Keratinocyte (primary cell): Measurements from ENCODE around the gene LRRD1. TPM values are rescaled to one million over a fixed set of nuclear protein-coding genes. Genes with fewer than 3 reads are reported as not detected.

ENCODE experiments used
- DNase-seq: peaks from one replicate; pipeline ENCODE4 v3.0.0-alpha.2; 2011; ENCODE audit warnings: low read depth, missing footprints, low spot score
- FAIRE-seq: peaks from 2 replicates; lab custom pipeline; 2011; peaks lifted over from hg19 to GRCh38; lab: Jason Lieb, UNC
- H2AFZ ChIP-seq: 2 replicates; pipeline ENCODE4 v1.6.0; 2012; ENCODE audit warnings: low read length, control low read depth, inconsistent platforms; ENCODE audit not compliant: control insufficient read depth
- H3K27ac ChIP-seq: 2 replicates; pipeline ENCODE4 v1.5.1; 2011; ENCODE audit warnings: low read length; ENCODE audit not compliant: control insufficient read depth, insufficient read depth
- H3K27me3 ChIP-seq: 3 replicates; pipeline ENCODE4 v1.6.0; 2011; ENCODE audit warnings: low read length; ENCODE audit not compliant: control insufficient read depth, insufficient read depth; ENCODE audit errors: extremely low read depth
- H3K36me3 ChIP-seq, 2 experiments: 2 replicates in 1 of 2; 3 replicates in 1 of 2; pipeline ENCODE4 v1.5.1; 2011; ENCODE audit warnings: low read length in 2 of 2, mild to moderate bottlenecking in 1 of 2; ENCODE audit not compliant: control insufficient read depth in 2 of 2, insufficient read depth in 2 of 2; ENCODE audit errors: extremely low read depth in 1 of 2
- H3K4me1 ChIP-seq: 3 replicates; pipeline ENCODE4 v1.5.1; 2011; ENCODE audit warnings: low read length; ENCODE audit not compliant: control insufficient read depth, insufficient read depth; ENCODE audit errors: extremely low read depth
- H3K4me2 ChIP-seq: 3 replicates; pipeline ENCODE4 v1.6.0; 2011; ENCODE audit warnings: low read depth, low read length; ENCODE audit not compliant: control insufficient read depth, insufficient read depth; ENCODE audit errors: extremely low read depth
- H3K4me3 ChIP-seq, 3 experiments: fragments of 200-600 bp in 1 of 3; sonication (generic) in 1 of 3; 2 replicates in 2 of 3; 3 replicates in 1 of 3; pipeline ENCODE4 v1.5.1; 2011 to 2016; ENCODE audit warnings: low read length in 3 of 3, mild to moderate bottlenecking in 3 of 3, control low read depth in 2 of 3, inconsistent platforms in 1 of 3, low read depth in 1 of 3, mixed read lengths in 1 of 3, mixed run types in 1 of 3, moderate library complexity in 1 of 3; ENCODE audit not compliant: control insufficient read depth in 2 of 3, insufficient read depth in 2 of 3; ENCODE audit errors: extremely low read depth in 1 of 3
- H3K79me2 ChIP-seq: 2 replicates; pipeline ENCODE4 v1.6.0; 2012; ENCODE audit warnings: low read length; ENCODE audit not compliant: control insufficient read depth, insufficient read depth
- H3K9ac ChIP-seq: 3 replicates; pipeline ENCODE4 v1.6.0; 2011; ENCODE audit warnings: low read length; ENCODE audit not compliant: control insufficient read depth, insufficient read depth; ENCODE audit errors: extremely low read depth
- H3K9me1 ChIP-seq: 3 replicates; pipeline ENCODE4 v1.6.0; 2011; ENCODE audit warnings: low read length; ENCODE audit not compliant: control insufficient read depth, insufficient read depth; ENCODE audit errors: extremely low read depth
- H3K9me3 ChIP-seq: 2 replicates; pipeline ENCODE4 v1.5.1; 2012; ENCODE audit warnings: low read depth, low read length; ENCODE audit not compliant: control insufficient read depth
- H4K20me1 ChIP-seq: 3 replicates; pipeline ENCODE4 v1.6.0; 2011; ENCODE audit warnings: low read length; ENCODE audit not compliant: control insufficient read depth, insufficient read depth; ENCODE audit errors: extremely low read depth
- EZH2 ChIP-seq: IDR thresholded peaks from one replicate; pipeline ENCODE4 v1.6.1; 2012; ENCODE audit warnings: inconsistent platforms, mild to moderate bottlenecking, low read length, moderate library complexity
- dilution Hi-C: fragments of 300-500 bp; cut with MboI; formaldehyde crosslinking; loops from one replicate; pipeline ENCODE4 v1.7.0; 2020; ENCODE audit warnings: low sequenced_read_pairs; ENCODE audit not compliant: extremely low pct_ligation_motif_present
- polyA minus RNA-seq, 3 experiments: library from RNA; depleted of rRNA, polyadenylated mRNA; stranded (reverse); fragments of >200 nt; gene quantifications; 1 replicate in 1 of 3; 2 replicates in 1 of 3; 3 replicates in 1 of 3; pipeline ENCODE4 v1.2.3, GENCODE V29; 2011
- polyA plus RNA-seq, 5 experiments: library from polyadenylated mRNA; depleted of rRNA in 3 of 5; stranded (reverse) in 3 of 5; stranded (forward) in 1 of 5; unstranded in 1 of 5; fragments of >200 nt; gene quantifications; 1 replicate in 1 of 5; 2 replicates in 3 of 5; 3 replicates in 1 of 5; pipeline versions ENCODE4 v1.2.1 to v1.2.3, GENCODE V29; 2011 to 2012; ENCODE audit warnings: missing spikeins in 2 of 5, low read depth in 1 of 5, low replicate concordance in 1 of 5
- TF ChIP-seq, protein P1 (sequence below), 3 experiments: IDR thresholded peaks in 1 of 3; conservative IDR thresholded peaks in 1 of 3; optimal IDR thresholded peaks in 1 of 3; 2 replicates in 2 of 3; 3 replicates in 1 of 3; pipeline versions ENCODE3 to v1.5.1; 2011; ENCODE audit warnings: low read length in 3 of 3, mild to moderate bottlenecking in 3 of 3, moderate library complexity in 2 of 3, control low read depth in 1 of 3, inconsistent platforms in 1 of 3; ENCODE audit not compliant: insufficient read depth in 2 of 3; ENCODE audit errors: extremely low read depth in 1 of 3

Gene LRRD1
- polyA plus RNA-seq (0.04 TPM in 2 of 3 replicates, not detected in the other), polyA minus RNA-seq (not detected in 3 replicates)
- not detected for polyA plus RNA-seq (2011; ENCODE audit: low read depth)
- not detected in 2 replicates for polyA plus RNA-seq (2011; cell fraction: cytosol; rRNA removed)
- polyA plus RNA-seq (2011; cell fraction: nucleus; rRNA removed): 0.10 and 0.11 TPM in 2 replicates
- 0.11 and 0.26 TPM in 2 replicates for polyA plus RNA-seq (2012; ENCODE audit: low replicate concordance)
- polyA minus RNA-seq (2011; cell fraction: cytosol; rRNA and poly(A)+ RNA removed): not detected
- 0.54 TPM in 1 of 2 replicates, not detected in the other for polyA minus RNA-seq (2011; cell fraction: nucleus; rRNA and poly(A)+ RNA removed)

DNA sequence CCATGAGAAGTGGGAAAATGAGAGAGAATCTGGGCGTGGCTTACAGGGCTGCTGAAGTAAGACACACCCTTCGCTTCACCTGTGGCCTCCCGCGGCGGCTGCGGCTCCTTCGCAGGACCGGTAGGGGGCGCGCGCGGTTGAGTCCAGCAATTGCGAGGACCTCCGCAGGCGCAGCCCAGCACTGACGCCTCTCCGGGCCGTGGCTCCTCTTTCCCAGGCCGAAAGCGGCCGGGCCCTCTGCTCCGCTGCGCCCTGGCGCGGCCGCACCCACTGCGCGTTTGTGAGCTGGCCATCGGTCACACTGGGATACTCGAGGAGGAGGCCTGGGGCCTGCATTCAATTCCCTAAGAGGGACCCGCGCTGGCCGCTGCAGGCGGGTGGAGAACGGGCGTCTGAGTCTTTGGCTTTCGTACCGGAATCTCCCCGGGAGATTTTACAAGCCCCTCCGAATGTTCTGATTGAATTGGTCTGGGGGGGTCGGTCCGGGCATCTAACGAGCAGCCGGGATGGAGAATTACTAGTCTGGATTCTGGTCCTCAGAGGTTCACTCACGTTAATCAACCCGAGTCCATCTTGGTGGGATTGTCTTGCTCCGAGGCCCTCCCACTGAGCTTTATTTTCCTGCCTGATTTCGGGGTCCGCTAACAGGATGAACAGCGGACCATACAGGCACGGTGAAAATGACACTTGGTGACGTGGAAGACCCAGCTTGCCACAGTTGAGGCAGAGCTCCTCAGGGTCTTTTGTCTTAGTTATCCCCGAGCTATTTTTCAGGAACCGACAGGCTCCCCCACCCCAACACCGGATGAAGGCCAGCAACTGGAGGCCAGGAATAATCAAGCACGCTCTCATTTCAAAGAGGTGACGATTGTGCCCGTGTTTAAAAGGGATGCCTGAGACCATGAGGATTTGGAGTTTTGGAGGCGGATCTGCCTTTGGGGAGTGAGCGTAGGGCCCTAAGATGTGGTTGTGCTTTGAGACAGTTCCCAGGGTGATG, at the start of gene LRRD1:
Gene LRRD1 (minus strand): TSS at position 215 of the 997 bp plus-strand sequence. CDS start 13,940 bp downstream, outside the sequence.
- dilution Hi-C loops: no loop called here
- DNase-seq (peak; percentile 35), FAIRE-seq (peak; percentile 39)
- no peaks in the 10 kb centered on the region for H4K20me1 ChIP-seq
- H3K79me2 ChIP-seq: no peaks in the 10 kb centered on the region
- peak within 1 kb of the TSS; percentile 61 for H3K9ac ChIP-seq
- peak within 1 kb of the TSS; percentile 34 to 65 (median 59) for H3K4me3 ChIP-seq
- no peaks in the 10 kb centered on the region for H3K9me3 ChIP-seq
- TF ChIP-seq, protein P1, sequence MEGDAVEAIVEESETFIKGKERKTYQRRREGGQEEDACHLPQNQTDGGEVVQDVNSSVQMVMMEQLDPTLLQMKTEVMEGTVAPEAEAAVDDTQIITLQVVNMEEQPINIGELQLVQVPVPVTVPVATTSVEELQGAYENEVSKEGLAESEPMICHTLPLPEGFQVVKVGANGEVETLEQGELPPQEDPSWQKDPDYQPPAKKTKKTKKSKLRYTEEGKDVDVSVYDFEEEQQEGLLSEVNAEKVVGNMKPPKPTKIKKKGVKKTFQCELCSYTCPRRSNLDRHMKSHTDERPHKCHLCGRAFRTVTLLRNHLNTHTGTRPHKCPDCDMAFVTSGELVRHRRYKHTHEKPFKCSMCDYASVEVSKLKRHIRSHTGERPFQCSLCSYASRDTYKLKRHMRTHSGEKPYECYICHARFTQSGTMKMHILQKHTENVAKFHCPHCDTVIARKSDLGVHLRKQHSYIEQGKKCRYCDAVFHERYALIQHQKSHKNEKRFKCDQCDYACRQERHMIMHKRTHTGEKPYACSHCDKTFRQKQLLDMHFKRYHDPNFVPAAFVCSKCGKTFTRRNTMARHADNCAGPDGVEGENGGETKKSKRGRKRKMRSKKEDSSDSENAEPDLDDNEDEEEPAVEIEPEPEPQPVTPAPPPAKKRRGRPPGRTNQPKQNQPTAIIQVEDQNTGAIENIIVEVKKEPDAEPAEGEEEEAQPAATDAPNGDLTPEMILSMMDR (optimal IDR thresholded peaks at IDR 0.05 in 1 of 3, IDR thresholded peaks at IDR 0.05 in 1 of 3, conservative IDR thresholded peaks at IDR 0.05 in 1 of 3; ENCODE audit: extremely low read depth in 1 of 3, insufficient read depth in 2 of 3, low read length in 3 of 3): peak; percentile 93 to 99 (median 95)
- TF ChIP-seq EZH2: no peak
- no peak within 1 kb of the TSS for H3K27ac ChIP-seq
- H3K4me2 ChIP-seq: peak within 1 kb of the TSS; percentile 87
- H3K9me1 ChIP-seq: no peaks in the 10 kb centered on the region
- H2AFZ ChIP-seq: peak within 1 kb of the TSS; percentile 91
- H3K27me3 ChIP-seq: no peaks in the 10 kb centered on the region
- H3K4me1 ChIP-seq: peaks cover 7% of the 10 kb centered on the region
- no peaks in the 10 kb centered on the region for H3K36me3 ChIP-seq

DNA sequence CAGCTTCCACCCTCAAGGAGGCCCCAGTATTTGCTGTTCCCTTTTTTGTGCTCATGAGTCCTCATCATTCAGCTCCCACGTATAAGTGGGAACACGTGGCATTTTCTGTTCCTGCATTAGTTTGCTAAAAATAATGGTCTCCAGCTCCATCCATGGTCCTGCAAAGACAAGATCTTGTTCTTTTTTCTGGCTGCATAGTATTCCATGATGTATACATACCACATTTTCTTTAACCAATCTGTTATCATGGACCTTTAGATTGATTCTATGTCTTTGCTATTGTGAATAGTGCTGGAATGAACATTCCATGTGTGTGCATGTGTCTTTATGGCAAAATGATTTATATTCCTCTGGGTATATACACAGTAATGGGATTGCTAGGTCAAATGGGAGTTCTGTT, 49.8 kb upstream of the LRRD1 start:
- no peaks in the 10 kb centered on the region for H3K4me1 ChIP-seq
- H3K79me2 ChIP-seq: no peaks in the 10 kb centered on the region
- H3K4me2 ChIP-seq: no peak overlapping the region
- TF ChIP-seq, protein P1 (optimal IDR thresholded peaks at IDR 0.05 in 1 of 3, IDR thresholded peaks at IDR 0.05 in 1 of 3, conservative IDR thresholded peaks at IDR 0.05 in 1 of 3; ENCODE audit: extremely low read depth in 1 of 3, insufficient read depth in 2 of 3, low read length in 3 of 3): no peak
- H3K27me3 ChIP-seq: no peaks in the 10 kb centered on the region
- H3K9me3 ChIP-seq: no peaks in the 10 kb centered on the region
- H3K9ac ChIP-seq: no peak overlapping the region
- peaks cover 10 to 16% of the 10 kb centered on the region in 2 experiments for H3K36me3 ChIP-seq
- no peaks in the 10 kb centered on the region for H3K9me1 ChIP-seq
- dilution Hi-C loops: no loop called here
- H3K27ac ChIP-seq: no peak overlapping the region
- no peaks in the 10 kb centered on the region for H4K20me1 ChIP-seq
- no peak overlapping the region for H2AFZ ChIP-seq
- FAIRE-seq: no peak
- no peak for DNase-seq
- no peak overlapping the region for H3K4me3 ChIP-seq
